PFSK-1 (cell line): ENCODE measurements around the gene SH2D3C.

Source experiments
- FOXP2 ChIP-seq: optimal IDR thresholded peaks from 2 replicates; pipeline ENCODE3; 2011; ENCODE audit warnings: borderline replicate concordance, control low read depth, inconsistent platforms; ENCODE audit not compliant: insufficient read depth; ENCODE audit errors: extremely low read length, extremely low read depth
- POLR2AphosphoS5 ChIP-seq: IDR thresholded peaks from 2 replicates; pipeline ENCODE4 v1.6.1; 2012; ENCODE audit warnings: low read depth, mild to moderate bottlenecking, control low read depth, low read length, moderate library complexity
- REST ChIP-seq, 2 experiments: IDR thresholded peaks; 2 replicates each; pipeline versions ENCODE4 v1.6.1 to v1.8.0; 2011 to 2012; ENCODE audit warnings: low read depth in 2 of 2, low read length in 2 of 2, control low read depth in 1 of 2, inconsistent platforms in 1 of 2, mild to moderate bottlenecking in 1 of 2, moderate library complexity in 1 of 2; ENCODE audit not compliant: insufficient read depth in 1 of 2
- SIN3A ChIP-seq: IDR thresholded peaks from 2 replicates; pipeline ENCODE4 v1.6.1; 2012; ENCODE audit warnings: mild to moderate bottlenecking, low read length, moderate library complexity, borderline replicate concordance; ENCODE audit not compliant: insufficient read depth
- TAF1 ChIP-seq: IDR thresholded peaks from 2 replicates; pipeline ENCODE4 v1.6.1; 2012; ENCODE audit warnings: low read length, control low read depth, borderline replicate concordance; ENCODE audit not compliant: insufficient read depth

Gene SH2D3C

GRCh38 chr9:127771570-127772189 lies 6.8 kb downstream of the SH2D3C start:
- TF ChIP-seq TAF1, result no peak
- TF ChIP-seq SIN3A, result no peak
- TF ChIP-seq POLR2AphosphoS5, result no peak
- no peak for TF ChIP-seq REST (IDR thresholded peaks at IDR 0.05; ENCODE audit: insufficient read depth in 1 of 2, low read depth in 2 of 2, low read length in 2 of 2)
- no peak for TF ChIP-seq FOXP2

GRCh38 chr9:127770905-127771569 lies 7.4 kb downstream of the SH2D3C start:
- TF ChIP-seq SIN3A, result no peak
- TF ChIP-seq REST (IDR thresholded peaks at IDR 0.05; ENCODE audit: insufficient read depth in 1 of 2, low read depth in 2 of 2, low read length in 2 of 2), result no peak
- TF ChIP-seq FOXP2, result no peak
- no peak for TF ChIP-seq POLR2AphosphoS5
- TF ChIP-seq TAF1, result no peak

GRCh38 chr9:127770583-127770904 lies 7.9 kb downstream of the SH2D3C start:
- TF ChIP-seq TAF1, result no peak
- TF ChIP-seq SIN3A, result no peak
- TF ChIP-seq POLR2AphosphoS5, result no peak
- TF ChIP-seq FOXP2, result no peak
- TF ChIP-seq REST (IDR thresholded peaks at IDR 0.05; ENCODE audit: insufficient read depth in 1 of 2, low read depth in 2 of 2, low read length in 2 of 2), result no peak

- TF ChIP-seq POLR2AphosphoS5 (no peak), REST (IDR thresholded peaks at IDR 0.05; ENCODE audit: insufficient read depth in 1 of 2, low read depth in 2 of 2, low read length in 2 of 2) (no peak)
Observed at GRCh38 chr9:127769929-127770582, 8.4 kb downstream of the SH2D3C start.
